ENCODE results near the gene RREB1. TPM values are rescaled to one million over a fixed set of nuclear protein-coding genes. Genes with fewer than 3 reads are reported as not detected.

RREB1 gene
- polyA plus RNA-seq, 1 donor from 2014 or later: not detected

DNA sequence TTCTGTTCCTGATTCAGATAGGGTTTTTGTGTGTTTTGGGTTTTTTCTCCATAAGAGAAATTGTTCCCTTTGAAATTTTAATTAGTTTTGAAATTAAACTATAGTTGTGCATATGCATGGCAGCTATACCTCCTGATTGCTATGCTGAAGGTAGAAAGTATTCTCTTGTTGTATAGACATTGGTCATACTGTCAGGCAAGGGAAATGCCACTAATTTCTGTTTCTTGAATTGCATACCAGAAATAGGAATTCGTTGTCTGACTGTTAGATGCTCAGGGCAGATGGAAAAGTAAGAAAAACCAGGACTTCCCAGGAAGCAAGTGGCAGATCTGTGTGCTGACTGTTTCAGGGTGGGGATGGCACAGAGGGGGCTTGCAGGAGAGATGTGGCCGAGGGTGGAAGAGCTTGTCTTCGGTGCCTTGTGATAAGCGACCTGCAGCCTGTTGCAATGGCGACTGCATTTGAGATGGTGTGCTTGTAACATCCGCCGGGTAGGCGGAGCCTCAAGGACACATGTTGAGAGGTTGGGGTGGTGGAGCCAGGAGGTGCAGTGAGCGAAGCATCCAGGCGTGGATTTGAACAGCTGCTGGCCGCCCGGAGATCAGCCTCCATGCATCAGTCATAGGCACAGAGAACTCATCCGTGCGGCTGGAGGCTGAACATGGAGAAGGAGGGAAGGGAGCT is 42.8 kb downstream of the RREB1 start:
- H3K79me2 ChIP-seq (replicated peaks; ENCODE audit: insufficient read depth, low read length): no peaks in the 10 kb centered on the region

DNA sequence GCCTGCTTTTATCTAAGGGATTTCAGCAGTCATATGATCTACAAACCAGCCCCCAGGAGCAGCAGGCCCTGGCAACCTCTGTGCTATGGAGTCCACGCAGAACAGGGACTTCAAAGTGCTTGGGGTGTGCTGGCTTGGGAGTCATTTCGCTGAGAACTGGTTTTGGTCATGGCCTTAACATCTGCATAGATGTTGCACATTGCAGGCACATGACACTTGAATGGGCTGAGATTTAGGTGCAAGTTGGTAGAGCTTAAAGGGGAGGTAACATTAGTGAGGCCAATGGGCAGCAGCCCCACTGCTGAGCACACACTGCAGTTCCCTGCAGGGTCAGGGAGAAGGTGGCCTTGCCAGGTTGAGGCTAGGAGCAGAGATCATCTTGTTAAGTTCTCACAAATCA is 43.6 kb downstream of the RREB1 start:
- no peaks in the 10 kb centered on the region for H3K9me3 ChIP-seq (ENCODE audit: low read length)
- no peaks in the 10 kb centered on the region for H3K79me2 ChIP-seq (replicated peaks; ENCODE audit: insufficient read depth, low read length)
- no peaks in the 10 kb centered on the region for H4K20me1 ChIP-seq (ENCODE audit: insufficient read depth)
- H3K9me2 ChIP-seq (ENCODE audit: insufficient read depth, low read length): no peaks in the 10 kb centered on the region
- TF ChIP-seq SMC3 (conservative IDR thresholded peaks at IDR 0.05; ENCODE audit: poor library complexity): no peak
- H2AFZ ChIP-seq (ENCODE audit: low read depth, low read length): no peak overlapping the region
- H3K4me3 ChIP-seq (ENCODE audit: low read length): no peak overlapping the region
- H3K36me3 ChIP-seq (ENCODE audit: insufficient read depth, low read length): no peaks in the 10 kb centered on the region
- no peaks in the 10 kb centered on the region for H3K27me3 ChIP-seq (ENCODE audit: insufficient read depth, low read depth, low read length)
- H3K4me2 ChIP-seq (ENCODE audit: low read length): no peak overlapping the region
- H3K27ac ChIP-seq (ENCODE audit: low read length): no peak overlapping the region
- no peak overlapping the region for H3K9ac ChIP-seq (ENCODE audit: low read length)
- no peaks in the 10 kb centered on the region for H3F3A ChIP-seq (ENCODE audit: insufficient read depth, low read length, poor library complexity, severe bottlenecking)

More for the DNA sequence above, 42.8 kb downstream of the RREB1 start:
- Histone ChIP-seq H3K9me2 (ENCODE audit: insufficient read depth, low read length) (no peaks in the 10 kb centered on the region), H3K4me3 (ENCODE audit: low read length) (no peak overlapping the region), H3F3A (ENCODE audit: insufficient read depth, low read length, poor library complexity, severe bottlenecking) (no peaks in the 10 kb centered on the region), H3K4me2 (ENCODE audit: low read length) (no peak overlapping the region), H3K36me3 (ENCODE audit: insufficient read depth, low read length) (no peaks in the 10 kb centered on the region), H3K27ac (ENCODE audit: low read length) (no peak overlapping the region), H4K20me1 (ENCODE audit: insufficient read depth) (no peaks in the 10 kb centered on the region), H3K27me3 (ENCODE audit: insufficient read depth, low read depth, low read length) (no peaks in the 10 kb centered on the region), H3K9me3 (ENCODE audit: low read length) (no peaks in the 10 kb centered on the region), H2AFZ (ENCODE audit: low read depth, low read length) (no peak overlapping the region), H3K9ac (ENCODE audit: low read length) (no peak overlapping the region)
- TF ChIP-seq, protein P1, sequence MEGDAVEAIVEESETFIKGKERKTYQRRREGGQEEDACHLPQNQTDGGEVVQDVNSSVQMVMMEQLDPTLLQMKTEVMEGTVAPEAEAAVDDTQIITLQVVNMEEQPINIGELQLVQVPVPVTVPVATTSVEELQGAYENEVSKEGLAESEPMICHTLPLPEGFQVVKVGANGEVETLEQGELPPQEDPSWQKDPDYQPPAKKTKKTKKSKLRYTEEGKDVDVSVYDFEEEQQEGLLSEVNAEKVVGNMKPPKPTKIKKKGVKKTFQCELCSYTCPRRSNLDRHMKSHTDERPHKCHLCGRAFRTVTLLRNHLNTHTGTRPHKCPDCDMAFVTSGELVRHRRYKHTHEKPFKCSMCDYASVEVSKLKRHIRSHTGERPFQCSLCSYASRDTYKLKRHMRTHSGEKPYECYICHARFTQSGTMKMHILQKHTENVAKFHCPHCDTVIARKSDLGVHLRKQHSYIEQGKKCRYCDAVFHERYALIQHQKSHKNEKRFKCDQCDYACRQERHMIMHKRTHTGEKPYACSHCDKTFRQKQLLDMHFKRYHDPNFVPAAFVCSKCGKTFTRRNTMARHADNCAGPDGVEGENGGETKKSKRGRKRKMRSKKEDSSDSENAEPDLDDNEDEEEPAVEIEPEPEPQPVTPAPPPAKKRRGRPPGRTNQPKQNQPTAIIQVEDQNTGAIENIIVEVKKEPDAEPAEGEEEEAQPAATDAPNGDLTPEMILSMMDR (IDR thresholded peaks at IDR 0.05; ENCODE audit: poor library complexity, severe bottlenecking): no peak
- no peak for TF ChIP-seq EZH2 (IDR thresholded peaks at IDR 0.05; ENCODE audit: borderline replicate concordance, insufficient read depth, low read length, poor library complexity, severe bottlenecking)
- TF ChIP-seq MXI1 (conservative IDR thresholded peaks at IDR 0.05; ENCODE audit: poor library complexity, severe bottlenecking): no peak
- TF ChIP-seq, protein P2, sequence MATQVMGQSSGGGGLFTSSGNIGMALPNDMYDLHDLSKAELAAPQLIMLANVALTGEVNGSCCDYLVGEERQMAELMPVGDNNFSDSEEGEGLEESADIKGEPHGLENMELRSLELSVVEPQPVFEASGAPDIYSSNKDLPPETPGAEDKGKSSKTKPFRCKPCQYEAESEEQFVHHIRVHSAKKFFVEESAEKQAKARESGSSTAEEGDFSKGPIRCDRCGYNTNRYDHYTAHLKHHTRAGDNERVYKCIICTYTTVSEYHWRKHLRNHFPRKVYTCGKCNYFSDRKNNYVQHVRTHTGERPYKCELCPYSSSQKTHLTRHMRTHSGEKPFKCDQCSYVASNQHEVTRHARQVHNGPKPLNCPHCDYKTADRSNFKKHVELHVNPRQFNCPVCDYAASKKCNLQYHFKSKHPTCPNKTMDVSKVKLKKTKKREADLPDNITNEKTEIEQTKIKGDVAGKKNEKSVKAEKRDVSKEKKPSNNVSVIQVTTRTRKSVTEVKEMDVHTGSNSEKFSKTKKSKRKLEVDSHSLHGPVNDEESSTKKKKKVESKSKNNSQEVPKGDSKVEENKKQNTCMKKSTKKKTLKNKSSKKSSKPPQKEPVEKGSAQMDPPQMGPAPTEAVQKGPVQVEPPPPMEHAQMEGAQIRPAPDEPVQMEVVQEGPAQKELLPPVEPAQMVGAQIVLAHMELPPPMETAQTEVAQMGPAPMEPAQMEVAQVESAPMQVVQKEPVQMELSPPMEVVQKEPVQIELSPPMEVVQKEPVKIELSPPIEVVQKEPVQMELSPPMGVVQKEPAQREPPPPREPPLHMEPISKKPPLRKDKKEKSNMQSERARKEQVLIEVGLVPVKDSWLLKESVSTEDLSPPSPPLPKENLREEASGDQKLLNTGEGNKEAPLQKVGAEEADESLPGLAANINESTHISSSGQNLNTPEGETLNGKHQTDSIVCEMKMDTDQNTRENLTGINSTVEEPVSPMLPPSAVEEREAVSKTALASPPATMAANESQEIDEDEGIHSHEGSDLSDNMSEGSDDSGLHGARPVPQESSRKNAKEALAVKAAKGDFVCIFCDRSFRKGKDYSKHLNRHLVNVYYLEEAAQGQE (IDR thresholded peaks at IDR 0.05; ENCODE audit: borderline replicate concordance): no peak
- TF ChIP-seq SMC3 (conservative IDR thresholded peaks at IDR 0.05; ENCODE audit: poor library complexity): no peak
- TF ChIP-seq POLR2AphosphoS5 (IDR thresholded peaks at IDR 0.05): no peak
- no peak for TF ChIP-seq EP300 (conservative IDR thresholded peaks at IDR 0.05; ENCODE audit: poor library complexity, severe bottlenecking)
- TF ChIP-seq TAF1 (IDR thresholded peaks at IDR 0.05; ENCODE audit: low read depth): no peak

DNA sequence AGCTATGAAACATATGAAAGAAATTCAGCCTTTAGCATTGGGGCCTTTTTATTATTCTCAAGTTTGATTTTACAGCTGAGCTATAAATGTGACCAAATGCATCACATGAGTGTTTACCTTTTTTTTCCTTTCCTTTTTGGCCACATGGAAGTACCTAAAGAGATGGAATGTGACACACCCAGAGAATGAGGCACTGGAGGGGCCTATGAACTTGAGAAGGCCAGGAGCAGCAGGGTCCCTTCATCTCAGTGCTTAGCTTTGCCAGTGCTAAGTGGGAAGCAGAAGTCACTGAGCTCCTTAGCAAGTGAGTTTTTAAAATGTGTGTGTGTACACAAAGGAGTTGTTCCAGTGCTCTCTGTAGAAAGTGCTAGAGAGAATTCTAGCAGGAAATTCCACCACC is 44.7 kb downstream of the RREB1 start:
- H3K4me2 ChIP-seq (ENCODE audit: low read length): no peak overlapping the region
- TF ChIP-seq, protein P2 (IDR thresholded peaks at IDR 0.05; ENCODE audit: borderline replicate concordance): no peak
- TF ChIP-seq EP300 (conservative IDR thresholded peaks at IDR 0.05; ENCODE audit: poor library complexity, severe bottlenecking) (no peak), TAF1 (IDR thresholded peaks at IDR 0.05; ENCODE audit: low read depth) (no peak), RAD21 (conservative IDR thresholded peaks at IDR 0.05) (no peak), SMC3 (conservative IDR thresholded peaks at IDR 0.05; ENCODE audit: poor library complexity) (no peak), EZH2 (IDR thresholded peaks at IDR 0.05; ENCODE audit: borderline replicate concordance, insufficient read depth, low read length, poor library complexity, severe bottlenecking) (no peak), POLR2AphosphoS5 (IDR thresholded peaks at IDR 0.05) (no peak), MXI1 (conservative IDR thresholded peaks at IDR 0.05; ENCODE audit: poor library complexity, severe bottlenecking) (no peak)
- TF ChIP-seq, protein P1 (IDR thresholded peaks at IDR 0.05; ENCODE audit: poor library complexity, severe bottlenecking): no peak

More for the DNA sequence above, 44.7 kb downstream of the RREB1 start:
- no peaks in the 10 kb centered on the region for H3F3A ChIP-seq (ENCODE audit: insufficient read depth, low read length, poor library complexity, severe bottlenecking)
- H3K27ac ChIP-seq (ENCODE audit: low read length): no peak overlapping the region
- H3K27me3 ChIP-seq (ENCODE audit: insufficient read depth, low read depth, low read length): no peaks in the 10 kb centered on the region
- H3K4me3 ChIP-seq (ENCODE audit: low read length): no peak overlapping the region
- no peak overlapping the region for H3K9ac ChIP-seq (ENCODE audit: low read length)
- H3K9me3 ChIP-seq (ENCODE audit: low read length): no peaks in the 10 kb centered on the region
- H3K79me2 ChIP-seq (replicated peaks; ENCODE audit: insufficient read depth, low read length): no peaks in the 10 kb centered on the region
- H3K9me2 ChIP-seq (ENCODE audit: insufficient read depth, low read length): no peaks in the 10 kb centered on the region
- H4K20me1 ChIP-seq (ENCODE audit: insufficient read depth): no peaks in the 10 kb centered on the region
- no peak overlapping the region for H2AFZ ChIP-seq (ENCODE audit: low read depth, low read length)
- no peaks in the 10 kb centered on the region for H3K36me3 ChIP-seq (ENCODE audit: insufficient read depth, low read length)
